B cell (primary cell): ENCODE measurements around the gene PCDHGA5. TPM values are rescaled to one million over a fixed set of nuclear protein-coding genes. Genes with fewer than 3 reads are reported as not detected.

Experiments
- ATAC-seq: fragments of 200-7000 bp; cut with Tn5 transposase; one replicate; pipeline ENCODE4 v1.10.0; 2021; ENCODE audit warnings: low read depth, mild to moderate bottlenecking, moderate number of reproducible peaks, moderate library complexity
- CTCF ChIA-PET: fragments of 350-600 bp; sonication (Branson Sonifier 250); formaldehyde crosslinking; loops from one replicate; lab custom pipeline; 2021; ENCODE audit warnings: antibody characterized with exemption, inconsistent platforms; lab: Charles Lee
- POLR2A ChIA-PET: fragments of 350-600 bp; sonication (Branson Sonifier 250); formaldehyde crosslinking; loops from one replicate; lab custom pipeline; 2021; ENCODE audit warnings: antibody characterized with exemption; lab: Charles Lee
- DNase-seq: peaks from one replicate; pipeline ENCODE4 v3.0.0; 2013
- H2AFZ ChIP-seq: 2 replicates; pipeline ENCODE4 v1.6.1; 2012; ENCODE audit warnings: mild to moderate bottlenecking, low read depth, low read length; ENCODE audit not compliant: insufficient read depth, poor library complexity, severe bottlenecking
- H3K27ac ChIP-seq, 2 donors: 1 replicate in 1 of 2; 2 replicates in 1 of 2; pipeline ENCODE4 v1.5.1; 2012 to 2013; ENCODE audit warnings: low read length in 2 of 2, mild to moderate bottlenecking in 2 of 2, moderate library complexity in 1 of 2
- H3K27me3 ChIP-seq, 4 experiments: fragments of 200-600 bp in 1 of 4; sonication (generic) in 1 of 4; replicated peaks in 1 of 4; 1 replicate in 2 of 4; 2 replicates in 2 of 4; pipeline versions ENCODE4 v1.6.1 to v1.7.0; 2013 to 2016; ENCODE audit warnings: low read length in 3 of 4, mild to moderate bottlenecking in 2 of 4, mixed read lengths in 1 of 4, moderate library complexity in 1 of 4; ENCODE audit not compliant: insufficient read depth in 4 of 4, control insufficient read depth in 3 of 4; ENCODE audit errors: control extremely low read depth in 1 of 4
- H3K36me3 ChIP-seq, 2 experiments: replicated peaks in 1 of 2; 1 replicate in 1 of 2; 2 replicates in 1 of 2; pipeline versions ENCODE4 v1.6.1 to v1.7.1; 2013; ENCODE audit warnings: low read length in 1 of 2; ENCODE audit not compliant: insufficient read depth in 2 of 2, control insufficient read depth in 1 of 2; ENCODE audit errors: control extremely low read depth in 1 of 2, extremely low read depth in 1 of 2
- H3K4me1 ChIP-seq, 2 donors: fragments of 200-600 bp in 1 of 2; sonication (generic) in 1 of 2; 1 replicate in 1 of 2; 2 replicates in 1 of 2; pipeline versions ENCODE4 v1.5.1 to v1.6.1; 2013 to 2017; ENCODE audit warnings: low read length in 2 of 2; ENCODE audit not compliant: control insufficient read depth in 2 of 2, insufficient read depth in 2 of 2
- H3K4me2 ChIP-seq: replicated peaks from 2 replicates; pipeline ENCODE3; 2012; ENCODE audit warnings: mild to moderate bottlenecking, low read depth, low read length; ENCODE audit not compliant: poor library complexity, severe bottlenecking
- H3K4me3 ChIP-seq, 5 experiments: fragments of 200-600 bp in 1 of 5; sonication (generic) in 1 of 5; 1 replicate in 3 of 5; 2 replicates in 2 of 5; pipeline versions ENCODE4 v1.5.1 to v1.7.0; 2011 to 2016; ENCODE audit warnings: low read length in 4 of 5, mild to moderate bottlenecking in 4 of 5, low read depth in 2 of 5, control low read depth in 1 of 5, moderate library complexity in 1 of 5; ENCODE audit not compliant: insufficient read depth in 1 of 5; ENCODE audit errors: control extremely low read depth in 1 of 5, extremely low read depth in 1 of 5
- H3K79me2 ChIP-seq: fragments of 200-600 bp; sonication (generic); one replicate; pipeline ENCODE4 v1.6.0; 2016; ENCODE audit warnings: low read length; ENCODE audit not compliant: control insufficient read depth, insufficient read depth
- H3K9ac ChIP-seq: fragments of 200-600 bp; sonication (generic); 2 replicates; pipeline ENCODE4 v1.6.1; 2017; ENCODE audit warnings: mild to moderate bottlenecking, low read length, moderate library complexity
- H3K9me3 ChIP-seq, 3 donors: one replicate each; pipeline versions ENCODE4 v1.6.1 to v1.7.1; 2013; ENCODE audit warnings: low read length in 2 of 3; ENCODE audit not compliant: control insufficient read depth in 2 of 3, insufficient read depth in 1 of 3; ENCODE audit errors: control extremely low read depth in 1 of 3
- H4K20me1 ChIP-seq: 2 replicates; pipeline ENCODE4 v1.6.0; 2012; ENCODE audit warnings: mild to moderate bottlenecking, low read length; ENCODE audit not compliant: insufficient read depth, control insufficient read depth, poor library complexity, severe bottlenecking
- H3K27ac Mint-ChIP-seq: one replicate; pipeline ENCODE4 v1.8.0; 2021; ENCODE audit warnings: mixed read lengths
- H3K27me3 Mint-ChIP-seq: one replicate; pipeline ENCODE4 v1.8.0; 2021; ENCODE audit warnings: mixed read lengths
- H3K4me1 Mint-ChIP-seq: one replicate; pipeline ENCODE4 v1.8.0; 2021; ENCODE audit warnings: mixed read lengths
- H3K4me3 Mint-ChIP-seq: one replicate; pipeline ENCODE4 v1.8.0; 2021; ENCODE audit warnings: mixed read lengths
- H3K9me3 Mint-ChIP-seq: one replicate; pipeline ENCODE4 v1.8.0; 2022; ENCODE audit warnings: mixed read lengths; ENCODE audit not compliant: insufficient read depth
- CTCF ChIP-seq: fragments of 200-600 bp; IDR thresholded peaks from one replicate; pipeline ENCODE4 v1.8.0; 2022; ENCODE audit warnings: antibody characterized with exemption, mild to moderate bottlenecking
- EZH2 ChIP-seq: IDR thresholded peaks from 2 replicates; pipeline ENCODE4 v1.6.1; 2012; ENCODE audit warnings: borderline replicate concordance, low read depth, mild to moderate bottlenecking, moderate library complexity, low read length; ENCODE audit not compliant: insufficient read depth, poor library complexity, severe bottlenecking
- WGBS: methylation state at CpG from one replicate; pipeline ENCODE4 v1.1.5; 2013; ENCODE audit warnings: missing lambda C conversion rate; ENCODE audit not compliant: insufficient coverage; 5-methylcytosine and 5-hydroxymethylcytosine counted together
- intact Hi-C: fragments of 100-400 bp; cut with micrococcal nuclease; formaldehyde crosslinking; loops from one replicate; pipeline ENCODE4 v1.10.0; 2022
- polyA plus RNA-seq: library from polyadenylated mRNA; depleted of rRNA; stranded (reverse); fragments of >200 nt; gene quantifications from 2 replicates; pipeline ENCODE4 v1.2.3, GENCODE V29; 2012
- total RNA-seq, 2 donors: library from RNA; stranded (reverse); fragments of 120-200 nt in 1 of 2; gene quantifications; 1 replicate in 1 of 2; 2 replicates in 1 of 2; pipeline versions ENCODE4 v1.2.3 to v1.2.4, GENCODE V29; 2013 to 2022

Gene PCDHGA5
- total and polyA plus RNA-seq, 2 donors (not counting 1 experiment from before 2014, with no cell fraction given): 0.21 to 1.7 TPM

DNA sequence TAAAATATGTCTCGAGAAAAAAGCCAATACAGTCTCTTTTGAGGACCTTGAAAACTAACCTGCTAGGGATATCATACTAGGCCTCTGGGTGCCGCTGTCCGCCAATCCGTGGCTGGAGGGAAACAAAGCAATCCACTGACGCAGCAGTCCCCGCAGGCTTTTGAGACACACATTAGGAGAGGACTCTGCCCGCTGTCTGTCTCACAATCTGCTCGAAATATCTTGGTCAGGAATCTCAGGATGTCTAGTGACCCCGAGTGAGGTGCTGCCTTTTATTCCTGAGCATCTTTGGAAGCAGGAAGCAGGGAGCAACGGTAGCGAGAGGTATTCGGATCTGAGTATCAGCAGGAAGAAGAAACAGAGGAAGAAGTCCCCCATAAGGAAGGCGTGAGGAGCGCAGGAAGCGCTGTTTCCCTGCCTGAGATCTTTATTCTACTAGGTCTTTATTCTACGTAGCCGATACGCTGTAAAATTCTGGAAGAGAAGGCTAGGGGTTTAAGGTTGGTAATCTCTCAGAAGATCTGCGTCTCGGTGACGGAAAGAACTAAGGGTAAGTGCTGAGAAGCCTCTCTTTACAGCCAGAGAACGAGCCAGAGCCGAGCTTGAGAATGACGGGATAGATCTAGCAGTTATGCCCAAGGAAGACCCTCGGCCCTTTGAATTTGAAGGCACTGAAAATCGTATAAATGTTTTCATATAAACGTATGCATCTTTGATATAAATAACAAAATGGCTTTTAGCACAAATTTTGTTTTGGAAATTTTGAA lies 37.7 kb upstream of the PCDHGA5 start:
- Mint-ChIP-seq H3K4me1 (peaks cover 9% of the 10 kb centered on the region), H3K27ac (peak overlapping the region; percentile 89), H3K4me3 (peak overlapping the region; percentile 94), H3K9me3 (peaks cover 6% of the 10 kb centered on the region), H3K27me3 (peaks cover 41% of the 10 kb centered on the region)
- Histone ChIP-seq H3K4me1 (peaks cover 6 to 10% of the 10 kb centered on the region in 2 donors), H3K4me3 (peak overlapping the region; percentile 35 to 59 (median 51)), H4K20me1 (no peaks in the 10 kb centered on the region), H3K27ac (peak overlapping the region in 1 of 2 donors; percentile 26), H3K36me3 (no peaks in the 10 kb centered on the region), H3K27me3 (peaks cover 0 to 30% (median 12%) of the 10 kb centered on the region in 4 experiments), H3K4me2 (peak overlapping the region; percentile 63), H3K79me2 (peaks cover 1% of the 10 kb centered on the region), H3K9me3 (peaks cover 8 to 47% (median 32%) of the 10 kb centered on the region in 3 donors), H3K9ac (peak overlapping the region; percentile 50), H2AFZ (peak overlapping the region; percentile 71)
- TF ChIP-seq CTCF (peak; percentile 69), EZH2 (no peak)
- CTCF ChIA-PET: interaction anchor here (0.8 to 6.9 kb wide), 10 partner anchors 8 to 292 kb away, joined by 3 to 30 read pairs (median 4); partner anchors contain the start of genes DIAPH1 and PCDHGA12
- WGBS: 24% methylated on average over 22 of the region's 27 CpGs
- POLR2A ChIA-PET: no interaction called here
- ATAC-seq: peak; percentile 90
- intact Hi-C loops: loop anchor here (1.0 to 10.0 kb wide), 6 partner anchors 89 to 1221 kb away; partner anchors contain the start of genes APBB3, GNPDA1, PCDHGA10 and PCDHGB7
- peak; percentile 72 for DNase-seq

DNA sequence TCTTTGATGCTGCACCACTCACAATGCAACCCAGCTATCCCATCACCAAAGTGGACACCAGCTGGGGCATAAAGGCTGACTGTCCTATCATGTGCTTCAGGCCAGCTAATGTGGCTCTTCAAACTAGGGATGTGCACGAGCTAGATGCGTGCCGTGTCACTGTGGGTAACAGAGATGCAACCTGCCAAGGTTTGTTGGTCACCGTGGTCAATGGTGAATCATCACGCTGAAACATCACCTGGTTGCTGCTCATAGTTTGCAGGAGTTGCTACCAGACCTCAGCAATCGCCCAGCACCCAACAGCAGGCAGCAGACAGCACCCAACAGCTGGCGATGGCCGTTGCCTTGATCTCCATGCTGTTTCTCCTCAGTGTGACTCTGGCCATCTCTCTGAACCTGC lies 35.7 kb upstream of the PCDHGA5 start:
- CTCF ChIA-PET: interaction anchor here (0.9 to 6.9 kb wide), 4 partner anchors 8 to 236 kb away, joined by 3 to 30 read pairs (median 4); no protein-coding TSS in a partner anchor
- intact Hi-C loops: loop anchor here (10.0 kb wide), 4 partner anchors 87 to 1223 kb away; partner anchors contain the start of genes APBB3, GNPDA1, PCDHGA10 and PCDHGB7
- 89% methylated on average over 8 of the region's 8 CpGs for WGBS

More for the DNA sequence above, 35.7 kb upstream of the PCDHGA5 start:
- ATAC-seq: no peak
- Mint-ChIP-seq H3K27ac (no peak overlapping the region), H3K9me3 (no peaks in the 10 kb centered on the region), H3K4me1 (peaks cover 5% of the 10 kb centered on the region), H3K27me3 (peaks cover 51% of the 10 kb centered on the region), H3K4me3 (no peak overlapping the region)
- Histone ChIP-seq H3K27ac (no peak overlapping the region), H3K9me3 (peaks cover 10 to 54% (median 34%) of the 10 kb centered on the region in 3 donors), H3K9ac (no peak overlapping the region), H4K20me1 (no peaks in the 10 kb centered on the region), H3K79me2 (no peaks in the 10 kb centered on the region), H3K27me3 (peaks cover 0 to 45% (median 20%) of the 10 kb centered on the region in 4 experiments), H3K4me1 (peaks cover 3 to 8% of the 10 kb centered on the region in 2 donors), H3K36me3 (no peaks in the 10 kb centered on the region), H2AFZ (no peak overlapping the region), H3K4me3 (no peak overlapping the region), H3K4me2 (no peak overlapping the region)
- no peak for DNase-seq
- TF ChIP-seq EZH2: no peak
- TF ChIP-seq CTCF: no peak
- POLR2A ChIA-PET: no interaction called here
